GM21529 (cell line): ENCODE measurements around the gene CSPG5.

Source experiments
- ATAC-seq: cut with Tn5 transposase; IDR thresholded peaks from one replicate; pipeline ENCODE4 v1.9.1; 2021; ENCODE audit not compliant: unreplicated experiment

Gene CSPG5, protein sequence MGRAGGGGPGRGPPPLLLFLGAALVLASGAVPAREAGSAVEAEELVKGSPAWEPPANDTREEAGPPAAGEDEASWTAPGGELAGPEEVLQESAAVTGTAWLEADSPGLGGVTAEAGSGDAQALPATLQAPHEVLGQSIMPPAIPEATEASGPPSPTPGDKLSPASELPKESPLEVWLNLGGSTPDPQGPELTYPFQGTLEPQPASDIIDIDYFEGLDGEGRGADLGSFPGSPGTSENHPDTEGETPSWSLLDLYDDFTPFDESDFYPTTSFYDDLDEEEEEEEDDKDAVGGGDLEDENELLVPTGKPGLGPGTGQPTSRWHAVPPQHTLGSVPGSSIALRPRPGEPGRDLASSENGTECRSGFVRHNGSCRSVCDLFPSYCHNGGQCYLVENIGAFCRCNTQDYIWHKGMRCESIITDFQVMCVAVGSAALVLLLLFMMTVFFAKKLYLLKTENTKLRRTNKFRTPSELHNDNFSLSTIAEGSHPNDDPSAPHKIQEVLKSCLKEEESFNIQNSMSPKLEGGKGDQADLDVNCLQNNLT

GRCh38 chr3:47578691-47579632 is at the start of gene CSPG5:
Gene CSPG5 (minus strand): TSS chr3:47578865. CDS start chr3:47578693, 172 bp downstream.
- ATAC-seq = no peak

- no peak for ATAC-seq
These were observed 49.8 kb upstream of the CSPG5 start for GRCh38 chr3:47628426-47628825.

DNA sequence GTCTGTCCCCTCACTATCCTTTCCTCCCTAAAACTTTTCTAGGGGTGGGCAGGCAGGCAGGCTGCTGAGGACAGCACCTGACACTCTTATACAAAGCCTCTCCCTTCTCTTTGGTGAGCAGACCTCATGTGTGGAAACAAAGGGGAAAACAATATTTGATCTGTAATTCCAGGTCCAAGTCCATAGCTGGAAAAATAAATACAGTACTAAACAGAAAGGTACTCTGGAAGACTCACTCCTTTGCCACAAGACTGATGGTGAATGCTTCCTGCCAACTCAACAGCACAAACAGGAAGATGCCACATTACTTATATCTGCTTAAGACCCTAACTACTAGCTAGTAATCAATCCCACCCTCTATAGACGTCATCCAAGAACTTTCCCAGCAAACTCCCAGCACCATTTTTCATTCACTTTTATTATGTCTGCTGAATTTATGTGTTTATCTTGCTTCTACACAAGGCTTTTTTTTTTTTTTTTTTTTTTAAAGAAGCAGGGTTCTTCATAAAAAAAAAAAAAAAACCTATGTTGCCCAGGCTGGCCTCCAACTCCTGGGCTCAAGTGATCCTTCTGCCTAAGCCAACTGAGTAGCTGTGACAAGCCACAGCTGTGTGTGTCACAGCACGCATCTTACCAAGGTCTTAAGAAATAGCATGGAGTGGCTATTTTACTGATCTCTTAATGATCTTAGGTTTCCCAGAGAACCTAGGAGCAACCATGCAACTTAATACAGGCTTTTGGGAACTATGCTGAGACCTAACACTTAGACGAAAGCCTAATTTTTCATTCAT is 44.2 kb upstream of the CSPG5 start:
- ATAC-seq = no peak

- ATAC-seq = no peak
These were observed 38.7 kb upstream of the CSPG5 start for GRCh38 chr3:47617086-47618010.

DNA sequence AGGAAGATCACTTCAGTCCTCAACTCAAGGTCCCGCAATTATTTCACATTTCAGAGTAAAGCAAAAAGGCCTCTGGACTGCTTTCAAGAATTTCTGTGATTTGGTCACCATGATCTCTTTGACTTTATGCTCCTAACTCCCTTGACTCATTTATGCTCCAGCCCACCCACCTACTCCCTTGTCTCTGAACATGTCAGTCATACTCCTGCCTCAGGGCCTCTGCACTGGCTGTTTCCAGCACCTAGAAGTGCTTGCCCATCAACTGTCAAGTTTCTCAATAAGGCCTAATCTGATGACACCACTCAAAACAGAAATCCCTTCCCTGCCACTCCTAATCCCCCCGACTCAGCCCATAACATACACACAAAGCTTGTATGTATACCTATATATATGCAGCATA is 36.1 kb upstream of the CSPG5 start:
- ATAC-seq = no peak

- no peak for ATAC-seq
These were observed 35.1 kb upstream of the CSPG5 start for GRCh38 chr3:47613722-47614121.

DNA sequence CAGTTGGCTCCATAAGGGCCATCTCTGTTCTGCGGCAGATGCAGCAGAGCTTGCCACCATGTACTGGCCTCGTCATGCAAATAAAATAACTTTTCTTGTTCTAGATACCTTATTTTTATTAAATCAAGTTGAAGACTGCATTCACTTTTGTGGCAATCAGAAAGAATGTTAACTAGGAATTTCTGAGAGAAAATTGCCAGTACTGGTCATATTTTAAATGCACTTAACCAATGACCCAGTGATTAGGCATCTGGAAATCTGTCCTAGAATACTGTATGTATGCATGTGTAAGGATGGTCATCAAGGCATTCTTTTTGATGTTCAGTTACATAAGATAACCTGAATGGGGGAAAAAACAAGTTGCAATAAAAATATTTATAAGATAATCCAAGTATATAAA is 34.2 kb upstream of the CSPG5 start:
- no peak for ATAC-seq

- ATAC-seq = no peak
These were observed 33.5 kb upstream of the CSPG5 start for GRCh38 chr3:47612178-47612577.

DNA sequence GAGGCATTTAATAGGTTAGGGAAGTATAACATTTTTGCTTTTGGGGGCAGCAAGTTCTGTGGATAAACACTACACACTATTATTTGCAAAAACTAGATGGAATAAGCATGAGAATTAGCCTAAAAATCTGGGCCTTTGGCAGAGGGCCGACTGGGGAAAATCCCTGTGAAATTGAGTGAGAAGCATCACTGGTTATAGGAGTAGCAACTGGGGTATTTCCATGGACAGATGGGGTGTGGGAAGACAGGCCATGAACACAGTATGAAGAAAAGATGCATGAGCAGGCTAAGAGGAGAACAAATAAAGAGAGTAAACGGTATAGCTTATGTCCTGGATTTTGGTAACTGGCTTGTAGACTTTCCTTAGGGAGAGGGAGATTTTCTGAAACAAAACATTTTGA is 32.9 kb upstream of the CSPG5 start:
- no peak for ATAC-seq

DNA sequence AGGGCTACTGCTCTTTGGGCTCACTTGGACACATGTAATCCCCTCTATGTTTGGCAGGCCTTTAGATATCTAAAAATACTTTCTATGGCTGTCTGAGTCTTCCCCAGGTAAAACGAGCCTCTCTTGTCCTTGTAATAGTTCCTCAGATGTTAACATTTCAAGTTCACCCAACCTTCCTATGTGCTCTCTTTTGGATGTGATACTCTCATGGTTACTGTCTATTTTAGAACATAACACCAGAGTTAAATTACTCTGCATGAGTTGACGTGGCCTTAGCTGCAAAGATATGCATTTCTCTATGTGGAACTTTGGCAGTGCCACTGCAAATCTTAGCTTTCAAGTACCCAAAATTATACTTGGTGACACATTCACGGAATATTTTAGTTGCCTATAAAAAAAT is 31.9 kb upstream of the CSPG5 start:
- no peak for ATAC-seq

- no peak for ATAC-seq
These were observed 28.7 kb upstream of the CSPG5 start for GRCh38 chr3:47607335-47607734.

- ATAC-seq = no peak
These were observed 27.5 kb upstream of the CSPG5 start for GRCh38 chr3:47606165-47606564.

DNA sequence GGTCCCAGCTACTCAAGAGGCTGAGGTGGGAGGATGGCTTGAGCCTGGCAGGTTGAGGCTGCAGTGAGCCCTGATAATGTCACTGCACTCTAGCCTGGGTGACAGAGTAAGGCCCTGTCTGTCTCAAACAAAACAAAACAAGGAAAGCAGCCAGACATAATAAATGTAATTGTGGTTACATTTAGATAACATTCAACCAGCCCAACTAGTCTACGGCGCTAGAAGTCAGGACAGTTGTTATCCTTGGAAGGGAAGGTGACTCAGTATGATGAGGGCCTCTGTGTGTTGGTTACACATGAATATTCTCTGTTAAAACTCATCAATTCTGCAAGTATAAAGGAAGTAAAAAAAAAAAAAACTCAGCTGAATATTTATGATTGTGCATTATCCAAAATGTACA is 27.0 kb upstream of the CSPG5 start:
- ATAC-seq = no peak

DNA sequence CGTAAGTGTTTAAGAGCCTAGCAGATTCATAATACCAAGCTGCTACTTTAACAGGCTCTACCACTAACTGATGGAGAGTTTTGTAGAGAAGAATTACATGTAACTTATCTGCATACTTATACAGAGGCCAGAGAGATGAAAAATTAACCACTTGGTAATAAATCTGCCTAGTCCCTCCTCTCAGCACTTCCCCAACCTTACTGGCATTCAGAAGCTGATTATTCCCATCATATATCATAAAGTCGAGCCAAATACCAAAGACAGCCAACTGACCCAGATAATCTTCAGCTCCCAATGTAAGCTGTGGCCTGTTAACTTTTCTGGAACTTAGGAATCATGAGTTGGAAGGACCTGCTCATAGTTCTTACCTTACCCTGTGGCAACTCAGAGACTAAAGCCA is 25.5 kb upstream of the CSPG5 start:
- ATAC-seq = no peak

GRCh38 chr3:47603332-47603731 is 24.7 kb upstream of the CSPG5 start:
- no peak for ATAC-seq

- no peak for ATAC-seq
These were observed 22.6 kb upstream of the CSPG5 start for GRCh38 chr3:47601281-47601680.

DNA sequence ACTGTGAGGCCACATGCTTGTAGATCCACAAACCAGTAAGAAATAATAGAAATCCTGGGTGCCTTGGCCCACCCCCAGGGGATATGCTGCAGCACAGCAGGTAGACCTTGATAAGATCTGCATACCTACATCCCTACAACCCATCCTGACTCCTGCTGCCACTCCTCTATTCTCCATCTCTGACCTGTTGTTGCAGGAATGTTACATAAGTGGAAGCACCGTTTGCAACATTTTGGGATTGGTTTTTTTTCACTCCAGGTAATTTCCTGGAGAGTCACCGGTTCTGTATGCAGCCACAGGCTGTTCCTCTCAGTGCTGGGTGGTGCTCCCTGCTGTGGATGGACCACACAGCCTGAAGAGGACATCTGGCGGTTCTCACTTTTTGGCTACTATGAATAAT is 16.1 kb upstream of the CSPG5 start:
- ATAC-seq = no peak

- no peak for ATAC-seq
These were observed 13.6 kb upstream of the CSPG5 start for GRCh38 chr3:47592066-47592795.

DNA sequence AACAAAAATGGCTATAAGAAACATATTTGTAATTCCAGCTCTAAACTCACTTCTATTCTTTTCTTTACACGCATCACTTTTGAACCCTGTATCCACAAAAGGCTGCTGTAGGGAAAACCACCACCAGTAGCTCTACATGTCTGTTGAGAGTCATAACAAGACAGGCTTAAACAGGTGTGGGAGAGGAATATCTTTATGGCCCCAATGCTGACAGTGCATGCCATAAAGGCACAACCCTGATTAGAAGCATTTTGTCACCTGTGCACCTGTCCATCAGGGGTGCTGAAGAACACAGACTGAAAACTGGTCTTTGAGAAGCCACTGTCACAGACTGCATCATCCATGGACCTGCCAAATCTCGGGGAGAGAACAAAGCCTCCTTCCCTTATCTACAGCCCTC is 11.6 kb upstream of the CSPG5 start:
- no peak for ATAC-seq
